ENCODE data around the gene PDCD5.

PDCD5 gene

DNA sequence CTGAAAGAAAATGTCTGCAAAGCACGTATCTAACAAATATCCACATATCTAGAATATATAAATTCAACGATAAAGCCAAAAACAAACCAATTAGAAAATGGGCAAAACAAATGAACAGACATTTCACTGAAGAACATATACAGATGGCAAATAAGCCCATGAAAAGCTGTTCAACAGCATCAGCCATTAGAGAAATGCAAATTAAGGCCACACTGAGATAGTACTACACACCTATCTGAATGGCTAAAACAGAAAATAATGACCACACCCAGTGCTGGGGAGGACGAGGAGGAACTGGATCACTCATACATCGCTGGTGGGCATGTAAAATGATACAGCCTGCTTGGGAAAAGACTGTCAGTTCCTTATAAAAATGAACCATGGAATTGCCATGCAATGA is 32.0 kb downstream of the PDCD5 start:
- TF ChIP-seq, protein P1, sequence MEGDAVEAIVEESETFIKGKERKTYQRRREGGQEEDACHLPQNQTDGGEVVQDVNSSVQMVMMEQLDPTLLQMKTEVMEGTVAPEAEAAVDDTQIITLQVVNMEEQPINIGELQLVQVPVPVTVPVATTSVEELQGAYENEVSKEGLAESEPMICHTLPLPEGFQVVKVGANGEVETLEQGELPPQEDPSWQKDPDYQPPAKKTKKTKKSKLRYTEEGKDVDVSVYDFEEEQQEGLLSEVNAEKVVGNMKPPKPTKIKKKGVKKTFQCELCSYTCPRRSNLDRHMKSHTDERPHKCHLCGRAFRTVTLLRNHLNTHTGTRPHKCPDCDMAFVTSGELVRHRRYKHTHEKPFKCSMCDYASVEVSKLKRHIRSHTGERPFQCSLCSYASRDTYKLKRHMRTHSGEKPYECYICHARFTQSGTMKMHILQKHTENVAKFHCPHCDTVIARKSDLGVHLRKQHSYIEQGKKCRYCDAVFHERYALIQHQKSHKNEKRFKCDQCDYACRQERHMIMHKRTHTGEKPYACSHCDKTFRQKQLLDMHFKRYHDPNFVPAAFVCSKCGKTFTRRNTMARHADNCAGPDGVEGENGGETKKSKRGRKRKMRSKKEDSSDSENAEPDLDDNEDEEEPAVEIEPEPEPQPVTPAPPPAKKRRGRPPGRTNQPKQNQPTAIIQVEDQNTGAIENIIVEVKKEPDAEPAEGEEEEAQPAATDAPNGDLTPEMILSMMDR (IDR thresholded peaks at IDR 0.05): no peak

DNA sequence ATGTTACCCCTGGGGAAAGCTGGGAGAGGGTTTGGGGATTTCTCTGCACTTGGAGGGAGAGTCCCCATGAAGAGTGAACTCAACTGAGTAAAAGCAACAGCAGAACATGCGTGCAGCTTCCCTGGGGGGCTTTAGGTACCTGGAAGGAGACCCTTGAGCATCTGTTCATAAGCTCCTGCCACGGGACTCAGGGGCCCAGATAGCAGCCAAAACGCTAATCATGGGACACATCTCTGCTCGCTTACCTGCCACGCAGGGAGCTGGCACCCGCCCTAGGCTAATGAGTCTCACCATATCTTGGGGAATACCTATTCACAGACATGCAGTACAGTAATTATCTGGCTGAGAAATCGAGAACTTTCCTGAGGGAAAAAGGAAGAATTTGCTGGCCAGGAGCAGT is 33.9 kb downstream of the PDCD5 start:
- TF ChIP-seq, protein P1 (IDR thresholded peaks at IDR 0.05): no peak

DNA sequence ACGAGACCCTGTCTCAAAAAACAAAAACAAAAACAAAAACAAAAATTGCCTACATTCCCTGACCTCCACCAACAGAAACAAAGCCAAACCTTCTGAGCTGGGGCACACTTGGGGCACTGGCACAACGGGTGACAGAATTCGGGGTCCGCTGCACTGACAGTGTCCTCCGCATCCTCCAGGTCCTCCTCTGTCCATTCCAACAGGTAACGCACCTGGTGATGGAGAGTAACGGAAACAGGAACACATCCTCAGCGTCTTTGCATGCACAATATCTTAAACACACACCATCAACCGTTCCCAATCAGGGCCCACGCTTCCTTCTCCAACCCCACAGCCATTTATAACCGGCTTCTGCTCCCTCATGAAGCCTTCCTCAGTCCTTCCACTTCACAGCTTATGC is 34.6 kb downstream of the PDCD5 start:
- TF ChIP-seq, protein P1 (IDR thresholded peaks at IDR 0.05): no peak

DNA sequence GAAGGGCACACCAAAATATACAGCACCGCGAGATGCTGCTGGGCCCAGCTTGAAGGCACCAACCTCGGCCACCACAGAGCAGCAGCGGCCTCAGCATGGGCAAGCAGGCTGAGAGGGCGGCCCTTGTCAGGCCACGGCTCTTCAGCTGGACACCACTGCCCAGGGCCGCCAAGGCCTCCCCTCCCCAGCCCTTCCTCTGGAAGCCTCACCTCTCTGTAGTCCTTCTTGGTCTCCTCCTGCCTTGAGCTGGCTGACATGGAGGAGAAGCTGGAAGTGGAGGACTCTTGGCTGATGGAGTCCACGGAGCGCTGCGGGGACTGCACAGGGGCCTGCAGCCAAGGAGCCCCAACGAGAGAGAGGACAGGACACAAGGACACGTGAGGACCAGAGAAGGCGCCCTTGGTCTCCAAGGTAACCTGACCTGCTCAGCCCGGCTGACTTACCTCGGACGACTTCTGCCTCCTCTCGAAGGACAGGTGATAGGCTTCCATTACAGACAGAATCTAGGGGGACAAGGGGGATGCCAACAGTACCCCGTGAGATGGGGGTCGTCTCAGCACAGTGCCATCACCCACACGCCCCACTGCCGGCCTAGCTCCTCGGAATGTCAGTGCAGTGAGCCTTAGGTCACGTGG is 38.2 kb downstream of the PDCD5 start:
- TF ChIP-seq, protein P1 (IDR thresholded peaks at IDR 0.05): no peak

DNA sequence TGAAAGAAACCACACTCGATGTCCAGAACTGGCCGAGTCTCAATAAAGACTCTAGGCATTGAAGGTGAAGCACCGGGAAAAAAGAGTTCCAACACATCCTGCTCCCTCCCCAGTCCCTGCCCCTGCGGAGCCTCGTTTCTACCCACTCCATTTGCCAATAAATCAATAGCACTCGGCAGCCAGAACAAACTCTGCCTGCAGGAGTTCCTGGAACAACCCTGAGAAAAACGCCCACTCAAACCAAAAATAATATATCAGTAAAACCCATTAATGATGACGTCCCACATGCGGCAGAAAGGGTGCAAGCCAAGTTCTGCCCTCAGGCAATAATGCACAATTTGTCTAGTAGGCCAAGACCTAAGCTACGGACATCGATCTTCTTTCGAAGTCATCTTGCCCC is 41.0 kb downstream of the PDCD5 start:
- TF ChIP-seq, protein P1 (IDR thresholded peaks at IDR 0.05): no peak

DNA sequence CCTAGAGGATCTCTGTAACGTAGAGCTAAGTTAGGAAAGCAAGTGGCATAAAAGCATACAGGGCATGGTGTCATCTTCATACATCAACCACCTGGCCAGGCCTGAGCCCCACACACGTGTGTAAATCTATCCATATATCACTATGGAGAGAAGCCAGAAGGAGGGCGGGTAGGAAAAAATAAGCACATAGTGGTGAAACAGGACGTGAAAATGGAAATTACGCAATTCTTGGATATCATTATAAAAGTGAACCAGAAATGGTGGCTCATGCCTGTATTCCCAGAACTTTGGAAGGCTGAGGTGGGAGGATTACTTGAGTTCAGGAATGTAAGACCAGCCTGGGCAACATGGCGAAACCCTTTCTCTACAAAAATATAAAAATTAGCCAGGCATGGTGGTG is 43.4 kb downstream of the PDCD5 start:
- TF ChIP-seq, protein P1 (IDR thresholded peaks at IDR 0.05): no peak

DNA sequence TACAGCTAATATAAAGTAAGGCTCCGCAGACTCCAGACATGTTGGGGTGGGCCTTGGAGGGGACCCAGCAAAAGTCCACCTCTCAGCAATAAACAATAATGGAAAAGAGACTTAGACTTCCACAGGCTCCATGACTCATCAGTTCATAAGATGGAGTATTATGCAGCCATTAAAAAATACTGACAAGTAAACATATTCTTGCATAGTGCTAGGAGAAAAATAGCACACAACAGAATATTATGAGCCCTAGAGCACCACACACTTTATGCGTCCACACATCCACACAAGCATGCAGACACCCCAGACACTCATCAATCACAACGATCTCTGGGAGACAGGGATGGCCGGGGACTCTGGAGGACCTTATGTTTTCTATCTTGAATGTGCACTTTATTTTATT is 46.0 kb downstream of the PDCD5 start:
- TF ChIP-seq, protein P1 (IDR thresholded peaks at IDR 0.05): no peak

DNA sequence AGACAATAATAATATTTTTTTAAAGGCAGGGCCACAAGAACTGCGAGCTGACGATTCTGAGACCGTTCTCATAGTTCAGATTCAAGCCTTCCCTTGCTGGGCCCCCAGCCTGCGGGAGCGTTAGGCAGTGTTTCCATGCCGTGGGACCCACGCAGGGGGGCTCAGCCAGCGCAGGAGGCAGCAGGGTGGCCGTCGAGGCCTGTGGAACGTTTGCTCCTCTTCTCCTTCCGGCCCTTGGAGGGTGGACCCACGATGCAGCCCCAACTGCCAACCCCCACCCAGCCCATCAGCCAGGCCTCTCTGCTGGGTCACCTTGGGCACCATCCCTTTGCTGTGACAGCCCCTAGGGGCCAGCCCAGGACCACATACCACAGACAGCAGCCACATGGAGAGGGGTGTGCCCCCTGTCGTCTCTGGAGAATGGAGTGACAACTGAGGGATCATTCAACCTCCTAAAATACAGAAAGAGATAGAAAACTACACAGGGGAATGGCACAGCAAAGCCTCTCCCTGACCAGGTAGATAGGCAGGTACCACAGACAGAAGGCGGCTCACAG is 46.8 kb downstream of the PDCD5 start:
- TF ChIP-seq, protein P1 (IDR thresholded peaks at IDR 0.05): no peak

Measured in LNCAP (cell line).